Nephron progenitor cell (in vitro differentiated cells): ENCODE measurements around the gene RNF26.

Source experiments
- DNase-seq: peaks from one replicate; pipeline ENCODE4 v3.0.0; 2021
- H3K27ac Mint-ChIP-seq: 2 replicates; pipeline ENCODE4 v1.8.0; 2021; ENCODE audit warnings: mild to moderate bottlenecking, moderate library complexity, mixed read lengths
- H3K27me3 Mint-ChIP-seq: 2 replicates; pipeline ENCODE4 v1.8.0; 2021; ENCODE audit warnings: mild to moderate bottlenecking, low read depth, mixed read lengths; ENCODE audit not compliant: poor library complexity
- H3K36me3 Mint-ChIP-seq: 2 replicates; pipeline ENCODE4 v1.8.0; 2021; ENCODE audit warnings: low read depth, mixed read lengths
- H3K4me1 Mint-ChIP-seq: 2 replicates; pipeline ENCODE4 v1.8.0; 2021; ENCODE audit warnings: mixed read lengths
- H3K4me3 Mint-ChIP-seq: 2 replicates; pipeline ENCODE4 v1.8.0; 2021; ENCODE audit warnings: mild to moderate bottlenecking, moderate library complexity, mixed read lengths
- H3K9me3 Mint-ChIP-seq: 2 replicates; pipeline ENCODE4 v1.8.0; 2021; ENCODE audit warnings: mild to moderate bottlenecking, moderate library complexity, mixed read lengths
- CTCF ChIP-seq: fragments of 200-600 bp; sonication (generic); IDR thresholded peaks from 2 replicates; pipeline ENCODE4 v1.5.0; 2021; ENCODE audit warnings: antibody characterized with exemption

The RNF26 gene

GRCh38 chr11:119320240-119320775 is 14.0 kb upstream of the RNF26 start:
- Mint-ChIP-seq H3K4me1 (peaks cover 64% of the 10 kb centered on the region), H3K27me3 (peaks cover 17% of the 10 kb centered on the region), H3K36me3 (no peaks in the 10 kb centered on the region), H3K4me3 (peak overlapping the region; percentile 61), H3K27ac (peak overlapping the region; percentile 52), H3K9me3 (no peaks in the 10 kb centered on the region)
- peak; percentile 70 for DNase-seq
- TF ChIP-seq CTCF = no peak

- H3K36me3 Mint-ChIP-seq = no peaks in the 10 kb centered on the region
- peaks cover 11% of the 10 kb centered on the region for H3K27me3 Mint-ChIP-seq
- peak overlapping the region; percentile 73 for H3K4me3 Mint-ChIP-seq
- no peaks in the 10 kb centered on the region for H3K9me3 Mint-ChIP-seq
- no peak for TF ChIP-seq CTCF
- H3K4me1 Mint-ChIP-seq = peaks cover 61% of the 10 kb centered on the region
- H3K27ac Mint-ChIP-seq = no peak overlapping the region
- peak; percentile 74 for DNase-seq
Measured at GRCh38 chr11:119320776-119321524, 13.4 kb upstream of the RNF26 start.

- H3K27ac Mint-ChIP-seq = no peak overlapping the region
- H3K9me3 Mint-ChIP-seq = no peaks in the 10 kb centered on the region
Measured at GRCh38 chr11:119322360-119322739, 12.0 kb upstream of the RNF26 start.

GRCh38 chr11:119322921-119323531 is 11.3 kb upstream of the RNF26 start:
- no peak for DNase-seq
- Mint-ChIP-seq H3K27ac (no peak overlapping the region), H3K4me3 (no peak overlapping the region), H3K9me3 (no peaks in the 10 kb centered on the region), H3K36me3 (no peaks in the 10 kb centered on the region), H3K4me1 (peaks cover 55% of the 10 kb centered on the region), H3K27me3 (peaks cover 8% of the 10 kb centered on the region)
- no peak for TF ChIP-seq CTCF

More at GRCh38 chr11:119322360-119322739, 12.0 kb upstream of the RNF26 start:
- no peak for DNase-seq
- Mint-ChIP-seq H3K4me1 (peaks cover 61% of the 10 kb centered on the region), H3K27me3 (peaks cover 8% of the 10 kb centered on the region), H3K36me3 (no peaks in the 10 kb centered on the region), H3K4me3 (no peak overlapping the region)
- no peak for TF ChIP-seq CTCF

GRCh38 chr11:119323532-119324033 is 10.7 kb upstream of the RNF26 start:
- H3K4me3 Mint-ChIP-seq = no peak overlapping the region
- peaks cover 49% of the 10 kb centered on the region for H3K4me1 Mint-ChIP-seq
- H3K9me3 Mint-ChIP-seq = no peaks in the 10 kb centered on the region
- peak; percentile 81 for TF ChIP-seq CTCF
- H3K36me3 Mint-ChIP-seq = no peaks in the 10 kb centered on the region
- peak; percentile 90 for DNase-seq
- H3K27me3 Mint-ChIP-seq = peaks cover 11% of the 10 kb centered on the region
- H3K27ac Mint-ChIP-seq = peak overlapping the region; percentile 62
